Measurements from ENCODE around the gene BCL2.

GRCh38 chr18:63264871-63265270 is 54.7 kb downstream of the BCL2 start:
- TF ChIP-seq JUND (IDR thresholded peaks at IDR 0.05; ENCODE audit: borderline replicate concordance, low read depth, low read length), result no peak
- no peak for TF ChIP-seq JUND (tag; IDR thresholded peaks at IDR 0.05; ENCODE audit: borderline replicate concordance, low read depth, low read length)
- no peak for TF ChIP-seq ZNF655 (CRISPR knock-in tag; IDR thresholded peaks at IDR 0.05)
- no peak for TF ChIP-seq ZNF780A (CRISPR knock-in tag; IDR thresholded peaks at IDR 0.05)
- TF ChIP-seq ZNF263 (CRISPR knock-in tag; IDR thresholded peaks at IDR 0.05; ENCODE audit: borderline replicate concordance), result no peak
- TF ChIP-seq REST (IDR thresholded peaks at IDR 0.05; ENCODE audit: borderline replicate concordance), result no peak
- no peak for TF ChIP-seq REST (CRISPR knock-in tag; IDR thresholded peaks at IDR 0.05; ENCODE audit: low read depth)
- no peak for TF ChIP-seq U2AF2 (optimal IDR thresholded peaks at IDR 0.05; ENCODE audit: low read depth, low read length)
- TF ChIP-seq FOXJ3 (CRISPR knock-in tag; IDR thresholded peaks at IDR 0.05), result no peak
- TF ChIP-seq CTCF (IDR thresholded peaks at IDR 0.05 in 2 of 3, conservative IDR thresholded peaks at IDR 0.05 in 1 of 3; ENCODE audit: insufficient read depth in 2 of 3, low read depth in 1 of 3, low read length in 3 of 3), result no peak
- no peak for TF ChIP-seq DACH1 (IDR thresholded peaks at IDR 0.05; ENCODE audit: partially characterized antibody)
- TF ChIP-seq YY1 (IDR thresholded peaks at IDR 0.05; ENCODE audit: borderline replicate concordance in 1 of 3, control insufficient read depth in 1 of 3, extremely low read depth in 1 of 3, insufficient read depth in 3 of 3, insufficient read length in 1 of 3, insufficient replicate concordance in 2 of 3, low read depth in 1 of 3, low read length in 2 of 3), result no peak
- no peak for TF ChIP-seq HLTF (IDR thresholded peaks at IDR 0.05)
- TF ChIP-seq POLR2AphosphoS5 (IDR thresholded peaks at IDR 0.05; ENCODE audit: control insufficient read depth, insufficient read depth, low read depth, low read length), result no peak
- TF ChIP-seq MYC (IDR thresholded peaks at IDR 0.05; ENCODE audit: low read depth, low read length), result no peak
- TF ChIP-seq MYC (CRISPR knock-in tag; IDR thresholded peaks at IDR 0.05; ENCODE audit: borderline replicate concordance, low read depth), result no peak

All from K562 (cell line).